Loucy (cell line): ENCODE data around the gene IAH1.

Source experiments
- H2AFZ ChIP-seq: fragments of 200-600 bp; sonication (generic); 2 replicates; pipeline ENCODE4 v1.6.0; 2016; ENCODE audit warnings: antibody characterized with exemption, mild to moderate bottlenecking, low read length, moderate library complexity
- H3F3A ChIP-seq: fragments of 200-600 bp; 2 replicates; pipeline ENCODE4 v1.6.0; 2016; ENCODE audit warnings: antibody characterized with exemption, low read depth, mild to moderate bottlenecking
- H3K27me3 ChIP-seq: fragments of 200-600 bp; sonication (generic); 2 replicates; pipeline ENCODE4 v1.6.1; 2014; ENCODE audit warnings: low read length, mild to moderate bottlenecking; ENCODE audit not compliant: insufficient read depth, poor library complexity, severe bottlenecking
- H3K36me3 ChIP-seq: fragments of 200-600 bp; sonication (generic); 2 replicates; pipeline ENCODE4 v1.6.1; 2016; ENCODE audit warnings: low read length; ENCODE audit not compliant: insufficient read depth
- H3K4me1 ChIP-seq: fragments of 200-600 bp; sonication (generic); 2 replicates; pipeline ENCODE4 v1.5.1; 2014; ENCODE audit warnings: low read length, mild to moderate bottlenecking; ENCODE audit not compliant: insufficient read depth, poor library complexity, severe bottlenecking
- H3K4me2 ChIP-seq: fragments of 200-600 bp; sonication (generic); 2 replicates; pipeline ENCODE4 v1.6.0; 2014; ENCODE audit warnings: antibody characterized with exemption, low read length, low read depth, mild to moderate bottlenecking; ENCODE audit not compliant: poor library complexity, severe bottlenecking
- H3K4me3 ChIP-seq: fragments of 200-600 bp; sonication (generic); 2 replicates; pipeline ENCODE4 v1.5.1; 2014; ENCODE audit warnings: low read length, mild to moderate bottlenecking, mixed read lengths; ENCODE audit not compliant: poor library complexity, severe bottlenecking
- H3K79me2 ChIP-seq: fragments of 200-600 bp; sonication (generic); 2 replicates; pipeline ENCODE4 v1.6.1; 2014; ENCODE audit warnings: low read length; ENCODE audit not compliant: insufficient read depth
- H3K9ac ChIP-seq: fragments of 200-600 bp; sonication (generic); 2 replicates; pipeline ENCODE4 v1.6.0; 2014; ENCODE audit warnings: mild to moderate bottlenecking, low read depth, low read length, moderate library complexity; ENCODE audit not compliant: poor library complexity, severe bottlenecking
- H3K9me2 ChIP-seq: fragments of 200-600 bp; sonication (generic); replicated peaks from 2 replicates; pipeline ENCODE4 v1.6.1; 2016; ENCODE audit warnings: low read depth, low read length, mixed read lengths
- H3K9me3 ChIP-seq: fragments of 200-600 bp; sonication (generic); 2 replicates; pipeline ENCODE4 v1.6.1; 2014; ENCODE audit warnings: mild to moderate bottlenecking, antibody characterized with exemption, low read length, low read depth; ENCODE audit not compliant: insufficient read depth
- H4K20me1 ChIP-seq: fragments of 200-600 bp; sonication (generic); 2 replicates; pipeline ENCODE4 v1.6.0; 2014; ENCODE audit warnings: antibody characterized with exemption, low read length, mild to moderate bottlenecking; ENCODE audit not compliant: insufficient read depth, poor library complexity, severe bottlenecking
- CTCF ChIP-seq: fragments of 200-600 bp; sonication (generic); conservative IDR thresholded peaks from 2 replicates; pipeline ENCODE4 v1.5.1; 2014; ENCODE audit warnings: mild to moderate bottlenecking, antibody characterized with exemption, low read length
- EZH2phosphoT487 ChIP-seq: fragments of 200-600 bp; IDR thresholded peaks from 2 replicates; pipeline ENCODE4 v1.6.1; 2018; ENCODE audit warnings: antibody characterized with exemption, mild to moderate bottlenecking, moderate library complexity, borderline replicate concordance

IAH1 gene

GRCh38 chr2:9473985-9474360 lies 378 bp upstream of the IAH1 start:
- H3K9ac ChIP-seq = peak overlapping the region; percentile 73
- TF ChIP-seq CTCF (no peak), EZH2phosphoT487 (no peak)
- peak overlapping the region; percentile 73 for H3K4me3 ChIP-seq
- no peaks in the 10 kb centered on the region for H3K9me2 ChIP-seq
- peak overlapping the region; percentile 65 for H3K4me2 ChIP-seq
- H4K20me1 ChIP-seq = peaks cover 5% of the 10 kb centered on the region
- peaks cover 25% of the 10 kb centered on the region for H3K4me1 ChIP-seq
- no peaks in the 10 kb centered on the region for H3K9me3 ChIP-seq
- peak overlapping the region; percentile 98 for H2AFZ ChIP-seq
- H3F3A ChIP-seq = no peaks in the 10 kb centered on the region
- peaks cover 13% of the 10 kb centered on the region; the same call in 1 of the 2 replicates for H3K36me3 ChIP-seq
- no peaks in the 10 kb centered on the region for H3K27me3 ChIP-seq
- H3K79me2 ChIP-seq = peaks cover 18% of the 10 kb centered on the region; the same call in 1 of the 2 replicates

- Histone ChIP-seq H3K9me2 (no peaks in the 10 kb centered on the region), H4K20me1 (peaks cover 5% of the 10 kb centered on the region), H3K4me1 (peaks cover 25% of the 10 kb centered on the region), H3K9ac (no peak overlapping the region), H3K4me2 (peak overlapping the region; percentile 65), H3K79me2 (peaks cover 18% of the 10 kb centered on the region; the same call in 1 of the 2 replicates), H2AFZ (no peak overlapping the region), H3K27me3 (no peaks in the 10 kb centered on the region), H3K4me3 (no peak overlapping the region), H3F3A (no peaks in the 10 kb centered on the region), H3K36me3 (peaks cover 6% of the 10 kb centered on the region; the same call in 1 of the 2 replicates), H3K9me3 (no peaks in the 10 kb centered on the region)
- no peak for TF ChIP-seq EZH2phosphoT487
Observed at GRCh38 chr2:9477914-9478313, 3.6 kb downstream of the IAH1 start.

- H2AFZ ChIP-seq = no peak overlapping the region
- peaks cover 18% of the 10 kb centered on the region; the same call in 1 of the 2 replicates for H3K79me2 ChIP-seq
- peaks cover 5% of the 10 kb centered on the region for H4K20me1 ChIP-seq
- H3K9ac ChIP-seq = no peak overlapping the region
- peaks cover 12% of the 10 kb centered on the region; the same call in 1 of the 2 replicates for H3K36me3 ChIP-seq
- no peaks in the 10 kb centered on the region for H3K27me3 ChIP-seq
- no peak for TF ChIP-seq EZH2phosphoT487
- TF ChIP-seq CTCF = no peak
- H3K9me2 ChIP-seq = no peaks in the 10 kb centered on the region
- no peaks in the 10 kb centered on the region for H3K9me3 ChIP-seq
- no peaks in the 10 kb centered on the region for H3F3A ChIP-seq
- peaks cover 25% of the 10 kb centered on the region for H3K4me1 ChIP-seq
- H3K4me2 ChIP-seq = peak overlapping the region; percentile 65
- no peak overlapping the region for H3K4me3 ChIP-seq
Observed at GRCh38 chr2:9478526-9478925, 4.2 kb downstream of the IAH1 start.

- no peaks in the 10 kb centered on the region for H3K9me3 ChIP-seq
- H3K36me3 ChIP-seq = peaks cover 28% of the 10 kb centered on the region; the same call in 1 of the 2 replicates
- no peak overlapping the region for H3K4me2 ChIP-seq
- H3K9ac ChIP-seq = no peak overlapping the region
- peaks cover 14% of the 10 kb centered on the region; the same call in 1 of the 2 replicates for H3K79me2 ChIP-seq
- H2AFZ ChIP-seq = no peak overlapping the region
- no peaks in the 10 kb centered on the region for H3K9me2 ChIP-seq
- peaks cover 25% of the 10 kb centered on the region for H3K4me1 ChIP-seq
- no peaks in the 10 kb centered on the region for H3K27me3 ChIP-seq
- H3K4me3 ChIP-seq = no peak overlapping the region
- H4K20me1 ChIP-seq = peaks cover 5% of the 10 kb centered on the region
- H3F3A ChIP-seq = no peaks in the 10 kb centered on the region
- TF ChIP-seq EZH2phosphoT487 = no peak
- TF ChIP-seq CTCF = no peak
Observed at GRCh38 chr2:9480157-9480556, 5.8 kb downstream of the IAH1 start.
